ENCODE results near the gene PIK3CB.

DNA sequence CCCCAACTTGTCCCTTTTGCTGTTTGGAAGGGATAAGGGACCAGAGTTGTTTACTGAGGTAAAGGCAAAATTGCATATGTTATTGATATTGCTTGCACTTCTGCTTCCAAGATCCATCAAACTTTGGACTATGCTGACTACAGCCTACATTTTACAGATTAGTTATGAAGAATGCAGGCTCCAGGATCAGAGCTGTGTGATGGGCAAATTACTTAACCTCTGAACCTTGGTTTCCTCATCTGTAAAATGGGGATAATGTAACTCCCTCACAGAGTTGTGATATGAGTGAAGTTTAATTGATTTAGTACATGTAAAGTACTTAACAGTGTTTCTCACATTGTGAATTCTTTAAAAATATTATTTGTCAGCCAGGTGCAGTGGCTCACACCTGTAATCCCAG lies 210.2 kb downstream of the PIK3CB start:
- TF ChIP-seq POLR2A (IDR thresholded peaks at IDR 0.05) (no peak), EP300 (IDR thresholded peaks at IDR 0.05) (no peak), POLR2AphosphoS5 (IDR thresholded peaks at IDR 0.05) (no peak)
- TF ChIP-seq, protein P1, sequence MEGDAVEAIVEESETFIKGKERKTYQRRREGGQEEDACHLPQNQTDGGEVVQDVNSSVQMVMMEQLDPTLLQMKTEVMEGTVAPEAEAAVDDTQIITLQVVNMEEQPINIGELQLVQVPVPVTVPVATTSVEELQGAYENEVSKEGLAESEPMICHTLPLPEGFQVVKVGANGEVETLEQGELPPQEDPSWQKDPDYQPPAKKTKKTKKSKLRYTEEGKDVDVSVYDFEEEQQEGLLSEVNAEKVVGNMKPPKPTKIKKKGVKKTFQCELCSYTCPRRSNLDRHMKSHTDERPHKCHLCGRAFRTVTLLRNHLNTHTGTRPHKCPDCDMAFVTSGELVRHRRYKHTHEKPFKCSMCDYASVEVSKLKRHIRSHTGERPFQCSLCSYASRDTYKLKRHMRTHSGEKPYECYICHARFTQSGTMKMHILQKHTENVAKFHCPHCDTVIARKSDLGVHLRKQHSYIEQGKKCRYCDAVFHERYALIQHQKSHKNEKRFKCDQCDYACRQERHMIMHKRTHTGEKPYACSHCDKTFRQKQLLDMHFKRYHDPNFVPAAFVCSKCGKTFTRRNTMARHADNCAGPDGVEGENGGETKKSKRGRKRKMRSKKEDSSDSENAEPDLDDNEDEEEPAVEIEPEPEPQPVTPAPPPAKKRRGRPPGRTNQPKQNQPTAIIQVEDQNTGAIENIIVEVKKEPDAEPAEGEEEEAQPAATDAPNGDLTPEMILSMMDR (IDR thresholded peaks at IDR 0.05), result no peak
